Measurements from ENCODE around the gene SHC2. TPM values are rescaled to one million over a fixed set of nuclear protein-coding genes. Genes with fewer than 3 reads are reported as not detected.

The SHC2 gene
- total and polyA plus RNA-seq, 2 of the 13 experiments (the other 11 are each of a cell fraction or from before 2014, with no cell fraction given): 9.0 to 18.3 TPM

- TF ChIP-seq ATRX (CRISPR knock-in tag; IDR thresholded peaks at IDR 0.05; ENCODE audit: borderline replicate concordance) (no peak), SIX1 (CRISPR knock-in tag; IDR thresholded peaks at IDR 0.05; ENCODE audit: borderline replicate concordance) (no peak), NR2F6 (IDR thresholded peaks at IDR 0.05) (no peak), NR2F6 (CRISPR knock-in tag; IDR thresholded peaks at IDR 0.05) (no peak)
Measured at GRCh38 chr19:384799-385169, 76.0 kb downstream of the SHC2 start (continued).

GRCh38 chr19:383922-384798 lies 76.7 kb downstream of the SHC2 start:
- peak; percentile 22 for DNase-seq (ENCODE audit: low spot score)
- peaks cover 6 to 46% of the 10 kb centered on the region in 2 experiments for H3K27me3 ChIP-seq (ENCODE audit: control insufficient read depth in 1 of 2, insufficient read depth in 2 of 2, low read length in 2 of 2)
- no peaks in the 10 kb centered on the region for H3K79me2 ChIP-seq (ENCODE audit: insufficient read depth, low read length)
- H3K9me3 ChIP-seq (ENCODE audit: low read length): no peaks in the 10 kb centered on the region
- intact Hi-C loops (cut with micrococcal nuclease; ENCODE audit: unreplicated experiment): no loop called here
- in situ Hi-C loops (cut with HindIII; ENCODE audit: extremely low pct_ligation_motif_present, low pct_unique_long_range_greater_than_20kb): loop anchor here (5.0 kb wide), 1 partner anchor 98 kb away; no protein-coding TSS in a partner anchor
- 44% methylated on average over 26 of the region's 44 CpGs for WGBS (ENCODE audit: low lambda C conversion rate)
- POLR2A ChIA-PET: no interaction called here
- no peaks in the 10 kb centered on the region for H3K4me1 ChIP-seq (ENCODE audit: insufficient read depth, low read length)
- BruUV-seq (replicated peaks): no TSS peak
- no peak overlapping the region for H3K4me3 ChIP-seq (replicated peaks in 1 of 3; ENCODE audit: insufficient read depth in 1 of 3, low read depth in 2 of 3, low read length in 3 of 3)
- no peak overlapping the region for H3K27ac ChIP-seq (ENCODE audit: extremely low read length, insufficient read depth, low read length)
- H4K20me1 ChIP-seq (ENCODE audit: insufficient read depth, low read length): no peaks in the 10 kb centered on the region
- CTCF ChIA-PET (ENCODE audit: low intra/inter-chr PET ratio, low total read pairs): interaction anchor here (1.5 to 2.5 kb wide), 3 partner anchors 96 to 126 kb away, joined by 6 to 19 read pairs (median 9); partner anchors contain the start of gene TPGS1
- H3K36me3 ChIP-seq (replicated peaks in 1 of 2; ENCODE audit: control insufficient read depth in 1 of 2, insufficient read depth in 2 of 2, low read length in 2 of 2): no peaks in the 10 kb centered on the region
- no peak for FAIRE-seq
- no peak overlapping the region for H3K9ac ChIP-seq (ENCODE audit: insufficient read depth, low read depth, low read length)
- H2AFZ ChIP-seq (ENCODE audit: low read length): no peak overlapping the region
- H3K4me2 ChIP-seq (ENCODE audit: low read depth, low read length): no peak overlapping the region
- ATAC-seq: peak; percentile 94
- TF ChIP-seq PHF20 (CRISPR knock-in tag; IDR thresholded peaks at IDR 0.05): no peak
- TF ChIP-seq ZNF207 (IDR thresholded peaks at IDR 0.05; ENCODE audit: borderline replicate concordance): no peak
- TF ChIP-seq ZBTB38 (CRISPR knock-in tag; IDR thresholded peaks at IDR 0.05): 0 out of 2 replicates have a peak, but pooled peaks have one; percentile 38
- TF ChIP-seq EZH2 (conservative IDR thresholded peaks at IDR 0.05; ENCODE audit: low read depth, low read length): peak; percentile 65; the same call in 1 of the 2 replicates
- 0 out of 2 replicates have a peak, but pooled peaks have one; percentile 22 for TF ChIP-seq CBFB (CRISPR knock-in tag; IDR thresholded peaks at IDR 0.05)
- TF ChIP-seq PBX2 (CRISPR knock-in tag; IDR thresholded peaks at IDR 0.05): peak; percentile 37
- 0 out of 2 replicates have a peak, but pooled peaks have one; percentile 48 for TF ChIP-seq ZNF44 (CRISPR knock-in tag; IDR thresholded peaks at IDR 0.05)
- TF ChIP-seq RAD21 (CRISPR knock-in tag; IDR thresholded peaks at IDR 0.05): peak; percentile 86
- no peak for TF ChIP-seq CBX5 (CRISPR knock-in tag; IDR thresholded peaks at IDR 0.05; ENCODE audit: borderline replicate concordance)
- peak; percentile 48; the same call in 1 of the 2 replicates for TF ChIP-seq KDM2A (CRISPR knock-in tag; IDR thresholded peaks at IDR 0.05; ENCODE audit: borderline replicate concordance, low read depth)
- TF ChIP-seq ZFP36L2 (CRISPR knock-in tag; IDR thresholded peaks at IDR 0.05): no peak
- TF ChIP-seq ZNF547 (CRISPR knock-in tag; IDR thresholded peaks at IDR 0.05): 0 out of 2 replicates have a peak, but pooled peaks have one; percentile 29
- TF ChIP-seq RORA (CRISPR knock-in tag; IDR thresholded peaks at IDR 0.05): no peak
- peak; percentile 37; the same call in 1 of the 2 replicates for TF ChIP-seq ZNF501 (CRISPR knock-in tag; IDR thresholded peaks at IDR 0.05)
- TF ChIP-seq MTA1 (CRISPR knock-in tag; IDR thresholded peaks at IDR 0.05; ENCODE audit: borderline replicate concordance): no peak
- TF ChIP-seq GABPB1 (CRISPR knock-in tag; IDR thresholded peaks at IDR 0.05): peak; percentile 19; the same call in 1 of the 2 replicates
- no peak for TF ChIP-seq ZSCAN21 (CRISPR knock-in tag; IDR thresholded peaks at IDR 0.05; ENCODE audit: borderline replicate concordance)
